Omental fat pad (tissue), 4 donors: ENCODE results near the gene TTC7B. TPM values are rescaled to one million over a fixed set of nuclear protein-coding genes. Genes with fewer than 3 reads are reported as not detected.

ENCODE experiments used
- ATAC-seq: fragments of 150-250 bp; one replicate; pipeline ENCODE4 v1.9.1; 2016; ENCODE audit warnings: mild to moderate bottlenecking, moderate library complexity; ENCODE audit not compliant: low FRiP score
- DNase-seq: peaks from one replicate; pipeline ENCODE4 v3.0.0-alpha.2; 2019; ENCODE audit warnings: low spot score
- total RNA-seq, 4 donors: library from RNA; depleted of rRNA; stranded (reverse); fragments of >200 nt; gene quantifications; one replicate each; pipeline ENCODE4 v1.1.0, GENCODE V29; 2016
- TF ChIP-seq, protein P1 (sequence below), 3 donors: fragments of 450-650 bp; IDR thresholded peaks; one replicate each; pipeline ENCODE4 v1.5.1; 2016 to 2017; ENCODE audit warnings: antibody characterized with exemption in 3 of 3, mild to moderate bottlenecking in 3 of 3, moderate library complexity in 2 of 3

The TTC7B gene
- total RNA-seq, 4 donors from 2014 or later: 31.9 to 56.3 (median 38.4) TPM

GRCh38 chr14:90523961-90524875 lies 292.0 kb downstream of the TTC7B start:
- DNase-seq: no peak
- ATAC-seq: no peak
- TF ChIP-seq, protein P1, sequence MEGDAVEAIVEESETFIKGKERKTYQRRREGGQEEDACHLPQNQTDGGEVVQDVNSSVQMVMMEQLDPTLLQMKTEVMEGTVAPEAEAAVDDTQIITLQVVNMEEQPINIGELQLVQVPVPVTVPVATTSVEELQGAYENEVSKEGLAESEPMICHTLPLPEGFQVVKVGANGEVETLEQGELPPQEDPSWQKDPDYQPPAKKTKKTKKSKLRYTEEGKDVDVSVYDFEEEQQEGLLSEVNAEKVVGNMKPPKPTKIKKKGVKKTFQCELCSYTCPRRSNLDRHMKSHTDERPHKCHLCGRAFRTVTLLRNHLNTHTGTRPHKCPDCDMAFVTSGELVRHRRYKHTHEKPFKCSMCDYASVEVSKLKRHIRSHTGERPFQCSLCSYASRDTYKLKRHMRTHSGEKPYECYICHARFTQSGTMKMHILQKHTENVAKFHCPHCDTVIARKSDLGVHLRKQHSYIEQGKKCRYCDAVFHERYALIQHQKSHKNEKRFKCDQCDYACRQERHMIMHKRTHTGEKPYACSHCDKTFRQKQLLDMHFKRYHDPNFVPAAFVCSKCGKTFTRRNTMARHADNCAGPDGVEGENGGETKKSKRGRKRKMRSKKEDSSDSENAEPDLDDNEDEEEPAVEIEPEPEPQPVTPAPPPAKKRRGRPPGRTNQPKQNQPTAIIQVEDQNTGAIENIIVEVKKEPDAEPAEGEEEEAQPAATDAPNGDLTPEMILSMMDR (IDR thresholded peaks at IDR 0.05): no peak

GRCh38 chr14:90523544-90523943 lies 292.7 kb downstream of the TTC7B start:
- DNase-seq: no peak
- no peak for ATAC-seq
- TF ChIP-seq, protein P1 (IDR thresholded peaks at IDR 0.05): no peak

DNA sequence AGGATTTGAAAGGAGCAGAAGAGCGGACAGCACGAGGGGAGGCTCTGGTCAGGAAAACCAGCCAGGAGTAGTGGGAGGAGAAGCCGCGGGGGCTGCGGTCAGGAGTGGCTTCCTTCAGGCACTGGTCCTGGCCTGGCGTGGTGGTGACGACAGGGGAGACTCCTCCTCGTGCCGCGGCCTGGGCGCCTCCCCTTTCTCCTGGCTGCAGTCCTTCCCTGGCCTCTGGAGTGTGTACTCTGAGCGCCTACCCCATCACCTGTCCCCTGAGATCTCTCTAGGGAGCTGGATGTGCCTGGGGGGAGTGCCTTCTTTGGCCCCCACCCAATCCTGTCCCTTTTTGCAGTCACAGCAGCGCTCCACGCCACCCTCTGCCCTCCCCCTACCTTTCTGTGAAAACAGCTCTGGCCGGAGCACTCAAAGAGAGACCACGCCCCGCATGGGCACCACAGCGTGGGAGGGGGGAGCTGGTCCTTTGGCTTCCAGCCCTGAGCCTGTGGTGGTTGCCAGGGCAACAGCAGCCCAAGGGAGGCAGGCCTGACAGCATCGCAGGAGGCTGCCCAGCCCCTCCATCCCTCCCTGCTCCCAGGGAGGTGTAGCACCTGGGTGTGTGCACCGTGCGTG lies 293.5 kb downstream of the TTC7B start:
- no peak for DNase-seq
- peak; percentile 73 for ATAC-seq
- TF ChIP-seq, protein P1 (IDR thresholded peaks at IDR 0.05): no peak

GRCh38 chr14:90521930-90522483 lies 294.2 kb downstream of the TTC7B start:
- TF ChIP-seq, protein P1 (IDR thresholded peaks at IDR 0.05): no peak
- DNase-seq (no peak), ATAC-seq (no peak)

DNA sequence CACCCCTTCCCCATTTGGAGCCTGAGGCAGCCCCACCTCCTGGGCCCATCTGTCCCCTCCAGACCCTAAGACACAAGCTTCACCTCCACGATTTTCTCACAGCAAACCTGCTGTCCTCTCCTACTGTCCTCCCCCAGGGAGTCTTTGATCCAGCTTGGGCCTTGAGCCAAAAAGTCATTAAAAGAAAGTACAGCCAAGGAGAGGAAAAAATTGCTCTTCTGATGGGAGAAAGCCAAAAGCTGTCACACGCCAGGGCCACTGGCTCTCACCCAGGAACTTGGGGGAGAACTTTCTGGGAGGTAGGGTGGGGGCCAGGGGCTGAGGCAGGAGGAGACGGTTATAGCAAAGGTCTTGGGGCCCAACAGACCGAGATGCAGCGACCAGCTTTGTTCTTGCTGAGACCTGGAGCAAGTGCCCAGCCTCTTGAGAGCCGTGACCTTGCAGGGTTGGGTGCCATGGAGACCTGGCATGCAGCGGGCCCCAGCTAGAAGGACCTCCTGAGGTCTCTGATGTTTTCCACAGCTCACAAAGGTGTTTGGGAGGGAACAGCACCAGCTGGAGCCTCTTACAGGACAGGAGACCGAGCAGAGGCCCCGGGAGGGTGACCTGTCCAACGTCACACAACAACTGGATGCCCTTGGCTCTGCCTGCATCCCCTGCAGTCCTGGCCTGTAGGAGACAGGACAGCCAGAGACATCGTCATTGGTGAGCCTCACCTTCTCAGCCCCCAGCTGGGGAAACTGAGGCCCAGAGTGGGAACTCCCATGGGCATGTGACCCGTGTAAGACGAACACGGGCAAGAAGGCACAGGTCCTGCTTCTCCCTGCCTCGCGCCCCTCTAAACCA lies 294.9 kb downstream of the TTC7B start:
- ATAC-seq (no peak), DNase-seq (no peak)
- TF ChIP-seq, protein P1 (IDR thresholded peaks at IDR 0.05): no peak

DNA sequence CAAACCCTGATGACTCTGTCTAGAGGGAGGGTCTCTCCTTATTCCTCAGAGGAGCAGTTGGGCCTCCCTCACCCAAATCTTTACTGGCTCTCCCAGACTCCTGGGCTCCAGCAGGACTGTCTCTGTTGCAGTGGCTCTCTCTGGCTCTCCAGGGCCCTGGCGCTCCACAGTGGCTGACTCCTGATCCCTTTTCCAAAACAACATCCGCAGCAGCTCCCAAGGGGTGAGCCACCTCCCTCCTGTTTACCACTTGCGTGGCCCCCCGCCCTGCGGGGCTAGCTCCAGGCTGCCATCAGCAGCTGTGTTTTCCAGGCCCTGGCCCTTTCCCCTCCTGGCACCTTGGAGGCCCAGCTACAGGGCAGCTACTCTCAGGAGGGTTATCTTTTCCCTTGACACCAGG lies 295.9 kb downstream of the TTC7B start:
- DNase-seq: no peak

More for the DNA sequence above, 295.9 kb downstream of the TTC7B start:
- ATAC-seq: no peak
- TF ChIP-seq, protein P1 (IDR thresholded peaks at IDR 0.05): no peak
